Measurements from ENCODE around the gene PRICKLE3.
"Not testable (repeated sequence)": the region's sequence is repeated elsewhere in the genome, so short reads cannot be mapped to it uniquely, and the experiment has no call there.

PRICKLE3 gene

GRCh38 chrX:49164589-49165360 is 21.4 kb downstream of the PRICKLE3 start:
- peak overlapping the region; percentile 70 for H3K27ac ChIP-seq
- no peak for DNase-seq (ENCODE audit: low read depth, low spot score)

- DNase-seq (ENCODE audit: low read depth, low spot score) = no peak
- peak overlapping the region; percentile 70 for H3K27ac ChIP-seq
These were observed 22.4 kb downstream of the PRICKLE3 start for GRCh38 chrX:49163555-49164419.

GRCh38 chrX:49162620-49163019 is 23.6 kb downstream of the PRICKLE3 start, which contains the start of gene MAGIX:
MAGIX (plus strand) TSS chrX:49162758; CDS start chrX:49162890, 132 bp downstream.
- peak within 1 kb of the TSS; percentile 70 for H3K27ac ChIP-seq
- no peak for DNase-seq (ENCODE audit: low read depth, low spot score)

GRCh38 chrX:49161632-49162031 is 24.5 kb downstream of the PRICKLE3 start:
- no peak overlapping the region for H3K27ac ChIP-seq
- no peak for DNase-seq (ENCODE audit: low read depth, low spot score)

GRCh38 chrX:49160908-49161307 is 25.3 kb downstream of the PRICKLE3 start:
- H3K27ac ChIP-seq = no peak overlapping the region
- no peak for DNase-seq (ENCODE audit: low read depth, low spot score)

- no peak overlapping the region for H3K27ac ChIP-seq
- no peak for DNase-seq (ENCODE audit: low read depth, low spot score)
These were observed 29.0 kb downstream of the PRICKLE3 start for GRCh38 chrX:49157194-49157593.

- peak overlapping the region; percentile 85 for H3K27ac ChIP-seq
- DNase-seq (ENCODE audit: low read depth, low spot score) = no peak
These were observed 30.0 kb downstream of the PRICKLE3 start for GRCh38 chrX:49155900-49156837.

- peak overlapping the region; percentile 85 for H3K27ac ChIP-seq
- DNase-seq (ENCODE audit: low read depth, low spot score) = no peak
These were observed 30.8 kb downstream of the PRICKLE3 start for GRCh38 chrX:49155243-49155899.

GRCh38 chrX:49153467-49153866 is 32.7 kb downstream of the PRICKLE3 start:
- DNase-seq (ENCODE audit: low read depth, low spot score) = no peak
- no peak overlapping the region for H3K27ac ChIP-seq

- not testable (repeated sequence) for DNase-seq (ENCODE audit: low read depth, low spot score); H3K27ac ChIP-seq
These were observed 36.9 kb downstream of the PRICKLE3 start for GRCh38 chrX:49149291-49149690.

DNA sequence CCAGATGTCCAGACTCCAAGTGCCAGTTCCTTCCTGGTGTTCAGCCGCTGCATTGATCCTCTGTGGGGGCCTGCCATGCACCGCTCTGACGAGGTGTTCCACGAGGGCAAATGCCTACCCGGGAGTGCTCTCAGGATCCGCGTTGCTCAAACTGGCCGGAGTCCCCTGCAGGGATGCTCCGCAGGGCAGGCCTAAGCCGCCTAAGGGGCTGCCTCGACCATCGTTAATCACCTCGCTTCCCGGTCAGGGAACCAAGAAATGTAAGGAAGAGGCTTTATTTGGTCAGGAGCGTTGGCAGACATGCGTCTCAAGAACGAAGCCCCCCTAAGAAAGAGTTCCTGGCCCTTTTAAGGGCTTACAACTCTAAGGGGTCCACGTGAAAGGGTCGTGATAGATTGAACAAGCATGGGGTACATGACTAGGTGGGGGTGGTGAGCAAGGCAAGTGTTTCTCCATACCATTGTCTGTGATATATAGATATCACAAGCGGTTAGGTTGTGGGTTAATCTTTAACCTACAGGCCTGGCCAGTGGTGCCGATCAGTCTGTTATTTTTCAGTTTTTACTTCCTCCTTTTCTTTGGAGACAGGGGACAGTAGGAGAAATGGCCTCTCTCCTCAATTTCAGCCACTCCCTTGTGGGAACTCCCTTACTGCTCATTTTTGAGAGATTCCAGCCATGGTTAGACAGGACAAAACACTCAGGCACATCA is 37.6 kb downstream of the PRICKLE3 start:
- DNase-seq (ENCODE audit: low read depth, low spot score); H3K27ac ChIP-seq: not testable (repeated sequence)

GRCh38 chrX:49147936-49148335 is 38.2 kb downstream of the PRICKLE3 start:
- no peak for DNase-seq (ENCODE audit: low read depth, low spot score)
- H3K27ac ChIP-seq = no peak overlapping the region

- H3K27ac ChIP-seq = no peak overlapping the region
- no peak for DNase-seq (ENCODE audit: low read depth, low spot score)
These were observed 38.9 kb downstream of the PRICKLE3 start for GRCh38 chrX:49147282-49147681.

GRCh38 chrX:49143154-49143553 is 43.0 kb downstream of the PRICKLE3 start:
- DNase-seq (ENCODE audit: low read depth, low spot score); H3K27ac ChIP-seq: not testable (repeated sequence)

GRCh38 chrX:49142264-49142663 is 43.9 kb downstream of the PRICKLE3 start:
- not testable (repeated sequence) for H3K27ac ChIP-seq; DNase-seq (ENCODE audit: low read depth, low spot score)

- DNase-seq (ENCODE audit: low read depth, low spot score) = no peak
- no peak overlapping the region for H3K27ac ChIP-seq
These were observed 46.5 kb downstream of the PRICKLE3 start for GRCh38 chrX:49139713-49140112.

- no peak overlapping the region for H3K27ac ChIP-seq
- no peak for DNase-seq (ENCODE audit: low read depth, low spot score)
These were observed 48.7 kb downstream of the PRICKLE3 start for GRCh38 chrX:49137492-49137891.

- no peak for DNase-seq (ENCODE audit: low read depth, low spot score)
- no peak overlapping the region for H3K27ac ChIP-seq
These were observed 52.4 kb downstream of the PRICKLE3 start for GRCh38 chrX:49133759-49134158.

- DNase-seq (ENCODE audit: low read depth, low spot score); H3K27ac ChIP-seq: not testable (repeated sequence)
These were observed 53.9 kb downstream of the PRICKLE3 start for GRCh38 chrX:49132275-49132674.
